Left kidney (tissue), 2 donors: Measurements from ENCODE around the gene MAMDC4. TPM values are rescaled to one million over a fixed set of nuclear protein-coding genes. Genes with fewer than 3 reads are reported as not detected.

Experiments
- DNase-seq: peaks from one replicate; pipeline ENCODE4 v3.0.0-alpha.2; 2013
- polyA plus RNA-seq: library from polyadenylated mRNA; unstranded; fragments of 120-200 nt; gene quantifications from one replicate; pipeline ENCODE4 v1.2.1, GENCODE V29; 2013; ENCODE audit not compliant: insufficient read length

Gene MAMDC4
- polyA plus RNA-seq, 1 donor: 5.4 TPM

DNA sequence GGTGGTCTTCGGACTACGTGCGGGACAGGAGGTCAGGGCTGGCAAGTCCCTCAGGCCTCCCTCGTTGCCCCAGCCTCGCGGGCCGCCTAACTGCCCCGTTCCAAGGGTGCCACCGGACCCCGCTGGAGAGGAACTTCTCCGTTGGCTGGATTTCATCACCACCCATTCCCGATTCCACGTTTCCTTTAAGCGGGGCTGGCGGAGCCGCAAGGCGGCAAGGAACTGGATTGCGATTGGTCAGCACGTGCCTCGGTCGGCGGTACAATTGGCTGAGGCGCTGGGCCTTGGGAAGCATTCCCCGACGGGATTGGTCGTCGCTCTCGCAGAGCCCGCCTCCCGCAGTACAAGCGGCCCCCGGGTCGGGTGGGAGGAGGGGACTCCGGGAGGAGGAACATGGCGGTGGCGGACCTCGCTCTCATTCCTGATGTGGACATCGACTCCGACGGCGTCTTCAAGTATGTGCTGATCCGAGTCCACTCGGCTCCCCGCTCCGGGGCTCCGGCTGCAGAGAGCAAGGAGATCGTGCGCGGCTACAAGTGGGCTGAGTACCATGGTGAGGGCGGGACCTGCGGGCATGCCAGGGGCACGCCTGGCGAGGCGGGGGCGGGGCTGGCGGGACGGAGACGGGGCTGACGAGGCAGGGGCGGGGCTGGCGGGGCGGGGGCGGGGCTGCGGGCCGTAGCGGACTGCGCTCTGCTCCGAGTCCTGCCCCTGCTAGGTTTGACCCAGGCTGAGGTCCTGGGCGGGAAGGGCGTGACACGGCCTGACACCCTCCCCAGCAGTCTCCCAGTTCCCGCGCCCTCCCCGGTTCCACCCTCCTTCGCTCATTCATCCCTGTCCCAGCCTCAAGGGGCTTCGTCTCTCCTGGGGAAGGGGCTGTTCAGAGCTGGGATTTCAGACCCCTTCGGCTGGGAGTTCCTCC, 2.8 kb upstream of the MAMDC4 start, which contains the start of gene PHPT1:
TSS of gene PHPT1 (plus strand) at position 372 of the 922 bp plus-strand sequence. CDS start at position 394, 22 bp downstream.
- peak; percentile 98 for DNase-seq

DNA sequence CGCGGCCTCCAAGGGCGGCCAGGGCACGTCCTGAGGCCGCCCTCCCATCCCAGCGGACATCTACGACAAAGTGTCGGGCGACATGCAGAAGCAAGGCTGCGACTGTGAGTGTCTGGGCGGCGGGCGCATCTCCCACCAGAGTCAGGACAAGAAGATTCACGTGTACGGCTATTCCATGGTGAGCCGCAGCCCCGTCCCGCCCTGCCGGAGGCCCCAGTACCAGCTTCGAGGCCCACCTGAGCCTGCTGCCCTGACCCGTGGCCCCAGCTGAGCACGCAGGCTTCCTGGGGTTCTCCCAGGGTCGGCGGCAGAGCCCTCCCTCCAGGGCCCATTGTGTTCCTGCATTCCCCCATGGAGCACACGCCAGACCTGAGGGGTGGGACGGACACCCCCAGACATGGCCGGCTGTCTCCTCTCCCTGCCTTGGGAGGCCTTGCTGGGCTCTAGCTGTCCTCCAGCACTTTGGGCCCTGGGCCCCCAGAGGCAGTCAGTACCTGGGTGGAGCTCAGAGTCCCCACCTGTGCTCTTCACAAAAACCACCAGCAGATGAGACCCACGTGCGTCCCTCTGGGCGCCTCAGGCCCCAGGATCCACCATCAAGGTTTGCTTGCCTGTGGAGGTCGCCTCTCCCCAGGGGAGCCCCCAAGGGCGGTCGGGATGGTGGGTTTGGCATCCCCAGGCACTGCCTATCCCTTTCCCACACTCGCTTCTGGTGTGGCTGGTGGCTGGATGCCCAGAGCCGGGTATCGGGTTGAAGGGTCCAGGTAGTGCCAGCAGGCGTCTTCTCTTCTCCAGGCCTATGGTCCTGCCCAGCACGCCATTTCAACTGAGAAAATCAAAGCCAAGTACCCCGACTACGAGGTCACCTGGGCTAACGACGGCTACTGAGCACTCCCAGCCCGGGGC, 1.9 kb upstream of the MAMDC4 start:
- DNase-seq: no peak

DNA sequence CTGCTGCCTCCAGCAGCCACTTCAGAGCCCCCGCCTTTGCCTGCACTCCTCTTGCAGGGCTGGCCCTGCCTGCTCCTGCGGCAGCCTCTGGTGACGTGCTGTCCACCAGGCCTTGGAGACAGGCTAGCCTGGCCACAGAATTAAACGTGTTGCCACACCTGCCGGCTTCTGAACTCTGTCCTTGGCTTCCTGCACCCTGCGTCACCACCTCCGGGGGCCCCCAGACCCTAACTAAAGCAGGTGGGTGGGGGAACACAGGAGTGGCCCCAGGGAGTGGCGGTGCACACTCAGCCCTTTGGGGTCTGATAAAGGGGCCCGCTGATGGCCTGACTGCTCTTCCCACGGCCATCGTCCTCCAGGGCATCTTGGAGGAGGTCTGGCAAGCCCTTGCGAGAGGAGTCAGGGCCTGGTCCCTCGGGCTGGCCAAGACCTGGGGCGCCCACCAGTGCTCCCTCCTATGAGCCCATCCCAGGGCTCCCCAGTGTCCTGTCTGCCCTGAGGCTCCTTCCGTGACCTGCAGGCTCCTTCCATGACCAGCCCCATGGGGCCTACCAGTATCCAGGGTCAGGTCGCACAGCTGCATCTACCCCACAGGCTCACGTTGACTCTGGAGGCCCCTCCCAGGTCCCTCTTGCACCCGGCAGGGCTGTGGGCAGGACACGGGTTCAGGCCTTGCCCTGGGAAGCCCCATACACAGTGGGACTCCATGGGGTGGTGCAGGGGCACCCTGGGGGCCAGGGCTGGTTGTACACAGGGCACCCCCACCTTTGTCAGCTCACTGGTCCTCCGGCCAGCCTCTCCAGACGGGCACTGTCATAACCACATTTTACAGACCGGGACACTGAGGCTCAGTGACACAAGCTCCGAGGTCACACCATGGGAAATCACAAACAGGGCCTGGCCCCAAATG, 1.0 kb upstream of the MAMDC4 start:
- DNase-seq: no peak

DNA sequence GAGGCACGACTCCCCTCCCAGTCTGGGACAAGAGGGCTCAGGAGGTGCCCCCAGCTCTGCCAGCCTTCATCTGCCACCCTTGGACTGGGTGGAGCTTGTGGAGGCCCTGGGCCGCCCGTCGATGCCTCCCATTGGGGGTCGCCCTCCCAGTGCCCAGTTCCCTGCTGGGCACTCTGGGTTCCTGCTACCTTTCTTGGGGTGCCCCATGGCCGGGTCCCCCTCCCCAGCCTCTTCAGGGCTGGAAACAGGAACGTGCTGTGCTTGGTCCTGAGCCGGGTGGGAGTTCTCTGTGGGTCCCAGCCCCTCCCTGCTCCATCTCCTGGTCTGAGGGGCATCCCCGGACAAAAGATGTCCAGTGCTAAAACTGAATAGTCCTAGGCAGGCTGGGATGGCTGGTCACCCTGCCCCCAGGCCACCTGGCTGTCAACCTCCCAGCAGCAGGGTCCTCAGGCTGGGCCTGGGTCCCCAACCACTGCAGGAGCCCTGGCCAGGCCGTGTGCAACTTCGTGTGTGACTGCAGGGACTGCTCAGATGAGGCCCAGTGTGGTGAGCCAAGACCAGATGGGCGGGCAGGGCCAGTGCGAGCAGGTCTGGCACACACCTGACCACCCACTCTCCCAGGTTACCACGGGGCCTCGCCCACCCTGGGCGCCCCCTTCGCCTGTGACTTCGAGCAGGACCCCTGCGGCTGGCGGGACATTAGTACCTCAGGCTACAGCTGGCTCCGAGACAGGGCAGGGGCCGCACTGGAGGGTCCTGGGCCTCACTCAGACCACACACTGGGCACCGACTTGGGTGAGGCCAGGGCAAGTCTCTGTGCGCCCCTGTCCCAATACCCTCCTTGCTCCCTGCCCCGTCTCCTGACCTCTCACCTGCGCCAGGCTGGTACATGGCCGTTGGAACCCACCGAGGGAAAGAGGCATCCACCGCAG, 784 bp downstream of the MAMDC4 start:
- DNase-seq: no peak

DNA sequence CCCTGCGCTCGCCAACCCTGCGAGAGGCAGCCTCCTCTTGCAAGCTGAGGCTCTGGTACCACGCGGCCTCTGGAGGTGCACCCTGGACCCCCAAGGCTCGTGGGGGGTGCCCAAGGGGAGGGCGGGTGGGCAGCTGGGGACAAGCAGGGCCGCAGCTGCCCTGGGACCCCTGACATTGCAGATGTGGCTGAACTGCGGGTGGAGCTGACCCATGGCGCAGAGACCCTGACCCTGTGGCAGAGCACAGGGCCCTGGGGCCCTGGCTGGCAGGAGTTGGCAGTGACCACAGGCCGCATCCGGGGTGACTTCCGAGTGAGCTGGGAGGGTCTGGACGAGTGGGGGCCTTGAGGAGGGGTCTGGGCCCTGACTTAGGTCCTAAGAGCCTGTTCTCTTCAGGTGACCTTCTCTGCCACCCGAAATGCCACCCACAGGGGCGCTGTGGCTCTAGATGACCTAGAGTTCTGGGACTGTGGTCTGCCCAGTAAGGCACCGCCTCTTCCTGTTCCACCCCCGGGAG, 1.5 kb downstream of the MAMDC4 start:
- no peak for DNase-seq

DNA sequence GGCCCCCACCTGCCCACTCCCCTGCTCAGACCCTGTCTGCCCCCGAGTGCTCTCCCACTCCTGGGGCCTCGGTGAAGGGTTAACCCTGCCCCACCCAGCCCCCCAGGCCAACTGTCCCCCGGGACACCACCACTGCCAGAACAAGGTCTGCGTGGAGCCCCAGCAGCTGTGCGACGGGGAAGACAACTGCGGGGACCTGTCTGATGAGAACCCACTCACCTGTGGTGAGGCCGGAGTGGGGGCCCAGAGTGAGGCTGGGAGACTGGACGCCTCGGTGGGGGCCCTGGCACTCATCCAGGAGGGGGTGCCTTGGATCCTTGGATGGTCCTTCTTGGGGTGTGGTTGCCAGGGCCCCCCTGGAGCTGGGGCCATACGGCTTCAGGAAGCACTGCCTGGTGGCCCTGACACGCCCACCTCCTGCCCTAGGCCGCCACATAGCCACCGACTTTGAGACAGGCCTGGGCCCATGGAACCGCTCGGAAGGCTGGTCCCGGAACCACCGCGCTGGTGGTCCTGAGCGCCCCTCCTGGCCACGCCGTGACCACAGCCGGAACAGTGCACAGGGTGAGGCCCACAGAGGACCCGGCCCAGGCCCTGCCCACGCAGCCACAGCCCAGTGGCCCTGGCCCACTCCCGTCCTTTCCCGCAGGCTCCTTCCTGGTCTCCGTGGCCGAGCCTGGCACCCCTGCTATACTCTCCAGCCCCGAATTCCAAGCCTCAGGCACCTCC, 2.1 kb downstream of the MAMDC4 start:
- no peak for DNase-seq

DNA sequence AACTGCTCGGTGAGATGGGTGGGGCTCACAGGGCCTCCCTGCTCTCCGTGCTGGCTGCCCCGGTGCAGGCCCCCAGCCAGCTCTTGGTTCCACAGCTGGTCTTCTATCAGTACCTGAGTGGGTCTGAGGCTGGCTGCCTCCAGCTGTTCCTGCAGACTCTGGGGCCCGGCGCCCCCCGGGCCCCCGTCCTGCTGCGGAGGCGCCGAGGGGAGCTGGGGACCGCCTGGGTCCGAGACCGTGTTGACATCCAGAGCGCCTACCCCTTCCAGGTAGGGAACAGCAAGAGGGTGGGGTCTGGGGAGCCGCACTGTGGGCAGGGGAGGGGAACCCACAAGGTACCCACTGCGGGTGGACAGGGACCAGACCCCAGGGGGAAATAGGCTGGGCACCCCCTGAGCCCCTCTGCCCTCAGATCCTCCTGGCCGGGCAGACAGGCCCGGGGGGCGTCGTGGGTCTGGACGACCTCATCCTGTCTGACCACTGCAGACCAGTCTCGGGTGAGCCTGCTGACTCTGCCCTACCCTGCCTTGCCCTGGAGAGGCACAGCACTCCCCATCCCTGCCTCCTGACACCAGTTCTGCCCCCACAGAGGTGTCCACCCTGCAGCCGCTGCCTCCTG, 2.8 kb downstream of the MAMDC4 start:
- no peak for DNase-seq

DNA sequence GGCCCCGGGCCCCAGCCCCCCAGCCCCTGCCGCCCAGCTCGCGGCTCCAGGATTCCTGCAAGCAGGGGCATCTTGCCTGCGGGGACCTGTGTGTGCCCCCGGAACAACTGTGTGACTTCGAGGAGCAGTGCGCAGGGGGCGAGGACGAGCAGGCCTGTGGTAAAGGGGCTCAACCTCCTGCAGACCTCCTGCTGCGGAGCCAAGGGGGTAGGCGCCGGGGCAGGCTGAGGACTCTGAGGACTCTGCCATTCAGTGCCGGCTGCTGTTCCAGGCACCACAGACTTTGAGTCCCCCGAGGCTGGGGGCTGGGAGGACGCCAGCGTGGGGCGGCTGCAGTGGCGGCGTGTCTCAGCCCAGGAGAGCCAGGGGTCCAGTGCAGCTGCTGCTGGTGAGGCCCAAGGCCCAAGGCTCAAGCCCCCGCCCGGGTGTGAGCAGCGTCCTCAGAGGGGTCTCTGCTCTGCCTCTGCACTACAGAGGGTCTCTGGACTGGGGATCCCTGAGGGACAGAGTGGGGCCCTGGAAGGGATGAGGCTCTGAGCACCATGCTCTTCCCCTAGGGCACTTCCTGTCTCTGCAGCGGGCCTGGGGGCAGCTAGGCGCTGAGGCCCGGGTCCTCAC, 3.4 kb downstream of the MAMDC4 start:
- no peak for DNase-seq

DNA sequence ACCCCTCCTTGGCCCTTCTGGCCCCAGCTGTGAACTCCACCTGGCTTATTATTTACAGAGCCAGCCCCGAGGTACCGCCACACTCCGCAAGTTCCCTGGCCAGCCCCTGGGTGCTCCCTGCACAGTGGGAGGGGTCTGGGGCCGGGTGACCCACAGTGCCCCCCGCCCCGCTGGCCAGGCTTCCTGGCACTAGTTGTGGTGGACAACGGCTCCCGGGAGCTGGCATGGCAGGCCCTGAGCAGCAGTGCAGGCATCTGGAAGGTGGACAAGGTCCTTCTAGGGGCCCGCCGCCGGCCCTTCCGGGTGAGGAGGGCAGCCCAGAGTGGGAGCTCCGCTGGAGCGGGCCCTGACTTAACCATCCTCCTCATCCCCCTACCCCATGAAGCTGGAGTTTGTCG, 3.9 kb downstream of the MAMDC4 start:
- DNase-seq: no peak

DNA sequence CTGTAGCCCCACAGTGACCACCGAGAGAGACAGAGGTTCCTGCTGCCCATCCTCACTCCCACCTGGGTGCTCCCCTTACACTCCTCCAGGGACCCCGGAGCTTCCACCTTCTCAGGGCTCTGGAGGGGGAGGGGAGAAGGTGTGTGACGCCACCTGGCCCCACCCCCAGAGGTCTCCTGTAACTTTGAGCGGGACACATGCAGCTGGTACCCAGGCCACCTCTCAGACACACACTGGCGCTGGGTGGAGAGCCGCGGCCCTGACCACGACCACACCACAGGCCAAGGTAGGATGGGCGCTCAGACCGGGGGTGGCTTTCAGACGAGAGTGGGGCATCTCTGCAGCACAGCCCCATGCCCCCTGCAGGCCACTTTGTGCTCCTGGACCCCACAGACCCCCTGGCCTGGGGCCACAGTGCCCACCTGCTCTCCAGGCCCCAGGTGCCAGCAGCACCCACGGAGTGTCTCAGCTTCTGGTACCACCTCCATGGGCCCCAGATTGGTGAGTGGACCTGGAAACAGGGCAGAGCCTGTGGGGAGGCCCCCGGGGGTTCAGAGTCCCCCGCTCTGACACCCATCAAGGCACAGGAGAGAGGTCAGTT, 4.5 kb downstream of the MAMDC4 start:
- no peak for DNase-seq

DNA sequence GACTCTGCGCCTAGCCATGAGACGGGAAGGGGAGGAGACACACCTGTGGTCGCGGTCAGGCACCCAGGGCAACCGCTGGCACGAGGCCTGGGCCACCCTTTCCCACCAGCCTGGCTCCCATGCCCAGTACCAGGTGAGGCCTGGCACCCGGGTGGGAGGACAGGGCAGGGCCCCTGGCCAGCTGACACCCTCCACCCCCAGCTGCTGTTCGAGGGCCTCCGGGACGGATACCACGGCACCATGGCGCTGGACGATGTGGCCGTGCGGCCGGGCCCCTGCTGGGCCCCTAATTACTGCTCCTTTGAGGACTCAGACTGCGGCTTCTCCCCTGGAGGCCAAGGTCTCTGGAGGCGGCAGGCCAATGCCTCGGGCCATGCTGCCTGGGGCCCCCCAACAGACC, 5.0 kb downstream of the MAMDC4 start:
- no peak for DNase-seq

DNA sequence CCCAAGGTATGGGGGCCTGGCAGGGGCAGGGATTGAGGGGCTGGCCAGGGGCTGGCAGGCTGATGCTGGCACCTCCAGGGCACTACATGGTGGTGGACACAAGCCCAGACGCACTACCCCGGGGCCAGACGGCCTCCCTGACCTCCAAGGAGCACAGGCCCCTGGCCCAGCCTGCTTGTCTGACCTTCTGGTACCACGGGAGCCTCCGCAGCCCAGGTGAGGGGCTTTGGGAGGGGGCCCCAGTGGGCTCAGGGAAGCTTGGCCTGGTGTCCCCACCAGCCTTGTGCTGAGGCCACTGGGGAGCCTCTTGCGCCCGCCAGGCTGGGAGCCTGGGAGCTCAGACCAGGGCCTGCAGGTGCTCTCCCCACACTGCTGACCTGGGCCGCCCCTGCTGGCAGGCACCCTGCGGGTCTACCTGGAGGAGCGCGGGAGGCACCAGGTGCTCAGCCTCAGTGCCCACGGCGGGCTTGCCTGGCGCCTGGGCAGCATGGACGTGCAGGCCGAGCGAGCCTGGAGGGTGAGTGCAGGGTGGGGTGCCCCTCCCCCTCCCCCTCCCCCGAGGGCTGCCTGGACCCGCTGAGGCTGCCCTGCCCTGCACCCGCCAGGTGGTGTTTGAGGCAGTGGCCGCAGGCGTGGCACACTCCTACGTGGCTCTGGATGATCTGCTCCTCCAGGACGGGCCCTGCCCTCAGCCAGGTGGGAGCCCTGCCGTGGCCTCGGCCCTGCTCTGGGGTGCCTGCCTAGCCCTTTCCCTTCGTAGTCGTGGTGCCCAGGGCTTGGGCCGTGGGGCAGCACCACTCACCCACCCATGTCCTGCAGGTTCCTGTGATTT, 5.7 kb downstream of the MAMDC4 start:
- DNase-seq: no peak

DNA sequence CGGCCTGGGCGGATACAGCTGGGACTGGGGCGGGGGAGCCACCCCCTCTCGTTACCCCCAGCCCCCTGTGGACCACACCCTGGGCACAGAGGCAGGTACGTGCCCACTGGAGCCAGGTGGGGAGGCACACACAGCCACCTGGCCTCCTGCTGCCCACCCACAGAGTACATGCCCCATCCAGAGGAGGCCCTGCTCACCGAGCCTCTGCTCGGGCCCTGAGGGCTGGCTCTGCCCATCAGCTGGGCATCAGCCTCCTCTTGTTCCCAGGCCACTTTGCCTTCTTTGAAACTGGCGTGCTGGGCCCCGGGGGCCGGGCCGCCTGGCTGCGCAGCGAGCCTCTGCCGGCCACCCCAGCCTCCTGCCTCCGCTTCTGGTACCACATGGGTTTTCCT, 6.3 kb downstream of the MAMDC4 start:
- DNase-seq: no peak

DNA sequence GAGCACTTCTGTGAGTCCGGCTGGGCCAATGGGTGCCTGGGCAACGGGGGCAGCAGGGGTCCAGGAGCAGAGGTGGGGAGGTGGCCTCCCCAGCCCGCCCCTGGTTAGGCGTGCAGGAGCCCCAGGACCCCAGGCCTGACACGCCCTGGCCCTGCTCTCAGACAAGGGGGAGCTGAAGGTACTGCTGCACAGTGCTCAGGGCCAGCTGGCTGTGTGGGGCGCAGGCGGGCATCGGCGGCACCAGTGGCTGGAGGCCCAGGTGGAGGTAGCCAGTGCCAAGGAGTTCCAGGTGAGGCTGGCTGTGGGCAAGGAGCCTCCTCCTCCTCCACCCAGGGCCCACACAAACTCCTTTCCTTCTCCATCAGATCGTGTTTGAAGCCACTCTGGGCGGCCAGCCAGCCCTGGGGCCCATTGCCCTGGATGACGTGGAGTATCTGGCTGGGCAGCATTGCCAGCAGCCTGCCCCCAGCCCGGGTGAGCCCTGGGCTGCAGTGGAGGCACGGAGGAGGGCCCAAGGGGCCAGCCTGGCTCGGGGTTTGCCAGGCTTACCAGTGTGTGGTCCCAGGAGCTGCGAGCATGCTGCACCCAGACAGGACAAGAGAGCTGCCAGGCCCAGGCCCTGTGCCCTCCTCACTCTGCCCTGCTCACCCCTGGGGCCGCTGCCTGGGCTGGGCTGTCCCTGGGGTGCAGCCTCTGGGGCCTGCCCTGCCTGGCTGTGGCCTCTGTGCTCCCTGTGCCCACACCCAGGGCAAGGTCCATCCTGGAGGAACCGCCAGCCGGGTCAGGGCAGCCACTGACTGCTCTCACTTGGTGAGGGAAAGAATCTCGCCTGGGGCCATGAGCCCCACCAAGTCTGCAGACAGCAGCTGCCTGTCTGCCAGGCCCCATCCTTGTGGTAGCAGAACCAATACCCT, 7.0 kb downstream of the MAMDC4 start:
- DNase-seq: no peak

DNA sequence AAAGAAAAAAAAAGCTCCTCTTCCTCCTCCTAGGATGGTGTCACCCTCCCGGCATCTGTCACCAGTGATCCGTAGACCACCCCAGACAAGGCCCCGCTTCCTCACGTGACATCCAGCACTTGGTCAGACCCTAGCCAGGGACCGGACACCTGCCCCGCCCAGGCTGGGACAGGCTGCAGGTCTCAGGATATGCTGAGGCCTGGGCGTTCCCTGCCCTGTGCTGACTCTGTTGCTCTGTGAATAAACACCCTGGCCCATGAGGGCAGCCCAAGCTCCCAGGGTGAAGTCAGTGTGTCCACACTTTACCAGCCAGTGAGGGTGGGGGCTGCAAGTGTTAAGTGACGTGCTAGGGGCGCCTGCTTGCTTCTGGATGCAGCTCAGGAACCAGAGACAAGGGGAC, 8.4 kb downstream of the MAMDC4 start:
- DNase-seq: no peak
